Stimulated activated CD8-positive, alpha-beta memory T cell treated with anti-CD3 and anti-CD28 coated beads, Interleukin-12 subunit alpha, Interleukin-12 subunit beta, amount 100 ng/mL, for 24 hours (primary cell): ENCODE measurements around the gene CRTC3.
"Not testable (repeated sequence)": the region's sequence is repeated elsewhere in the genome, so short reads cannot be mapped to it uniquely, and the experiment has no call there.

Experiments
- DNase-seq: peaks from one replicate; pipeline ENCODE4 v3.0.0-alpha.2; 2020; ENCODE audit errors: extremely low read depth

CRTC3 gene, protein sequence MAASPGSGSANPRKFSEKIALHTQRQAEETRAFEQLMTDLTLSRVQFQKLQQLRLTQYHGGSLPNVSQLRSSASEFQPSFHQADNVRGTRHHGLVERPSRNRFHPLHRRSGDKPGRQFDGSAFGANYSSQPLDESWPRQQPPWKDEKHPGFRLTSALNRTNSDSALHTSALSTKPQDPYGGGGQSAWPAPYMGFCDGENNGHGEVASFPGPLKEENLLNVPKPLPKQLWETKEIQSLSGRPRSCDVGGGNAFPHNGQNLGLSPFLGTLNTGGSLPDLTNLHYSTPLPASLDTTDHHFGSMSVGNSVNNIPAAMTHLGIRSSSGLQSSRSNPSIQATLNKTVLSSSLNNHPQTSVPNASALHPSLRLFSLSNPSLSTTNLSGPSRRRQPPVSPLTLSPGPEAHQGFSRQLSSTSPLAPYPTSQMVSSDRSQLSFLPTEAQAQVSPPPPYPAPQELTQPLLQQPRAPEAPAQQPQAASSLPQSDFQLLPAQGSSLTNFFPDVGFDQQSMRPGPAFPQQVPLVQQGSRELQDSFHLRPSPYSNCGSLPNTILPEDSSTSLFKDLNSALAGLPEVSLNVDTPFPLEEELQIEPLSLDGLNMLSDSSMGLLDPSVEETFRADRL

GRCh38 chr15:90529371-90530249, at the start of gene CRTC3:
CRTC3 (plus strand) TSS chr15:90529923; CDS start chr15:90530072, 149 bp downstream.
- DNase-seq: no peak

DNA sequence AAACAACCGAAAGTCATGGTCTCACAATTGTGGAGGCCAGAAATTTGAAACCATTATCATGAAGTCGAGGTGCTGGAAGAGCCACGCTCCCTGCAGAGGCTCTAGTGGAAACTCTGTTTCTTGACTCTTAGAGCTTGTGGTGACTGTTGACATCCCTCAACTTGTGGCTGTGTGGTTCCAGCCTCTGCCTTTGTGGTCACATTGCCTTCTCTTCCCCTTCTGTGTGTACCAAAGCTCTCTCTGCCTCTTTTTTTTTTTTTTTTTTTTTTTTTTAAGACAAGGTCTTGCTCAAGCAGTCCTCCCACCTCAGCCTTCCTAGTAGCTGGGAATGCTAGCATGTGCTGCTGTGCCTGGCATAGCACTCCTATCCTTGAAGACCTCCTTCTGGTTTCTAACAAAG, 48.7 kb upstream of the CRTC3 start:
- DNase-seq: no peak

GRCh38 chr15:90482124-90483011, 47.4 kb upstream of the CRTC3 start:
- DNase-seq: no peak

DNA sequence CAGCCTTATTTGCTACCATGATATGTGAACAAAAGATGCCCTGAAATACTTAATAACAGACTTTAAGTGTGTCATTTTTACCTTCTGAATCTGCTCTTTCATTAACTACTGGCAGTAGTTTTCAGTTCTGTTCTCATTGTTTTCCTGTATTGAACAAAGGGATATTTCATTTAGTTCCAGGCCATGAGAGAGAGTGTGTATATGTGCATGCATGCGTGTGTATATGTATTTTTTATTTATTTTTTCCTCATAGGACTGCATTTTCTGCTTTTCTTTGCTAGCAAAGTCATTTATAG, 46.8 kb upstream of the CRTC3 start:
- no peak for DNase-seq

DNA sequence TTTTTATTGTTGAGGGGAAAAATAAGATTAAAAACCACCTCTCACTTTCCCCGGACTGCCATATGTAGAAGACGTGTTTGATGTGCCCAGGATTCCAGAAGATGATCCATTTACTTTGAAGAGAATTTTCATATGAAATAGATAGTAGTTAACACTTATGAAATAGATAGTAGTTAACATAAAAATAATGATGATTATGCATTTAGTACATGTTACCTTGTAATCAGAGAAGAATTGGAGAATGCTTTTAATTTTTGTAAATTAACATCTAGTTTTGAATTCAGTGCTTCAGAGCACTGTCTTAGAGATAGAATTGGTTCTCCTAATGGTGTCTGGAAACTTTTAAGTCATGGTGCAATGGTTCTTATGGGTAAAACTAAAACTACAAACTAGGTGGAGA, 46.1 kb upstream of the CRTC3 start:
- no peak for DNase-seq

GRCh38 chr15:90487186-90487585, 42.5 kb upstream of the CRTC3 start:
- DNase-seq: no peak

DNA sequence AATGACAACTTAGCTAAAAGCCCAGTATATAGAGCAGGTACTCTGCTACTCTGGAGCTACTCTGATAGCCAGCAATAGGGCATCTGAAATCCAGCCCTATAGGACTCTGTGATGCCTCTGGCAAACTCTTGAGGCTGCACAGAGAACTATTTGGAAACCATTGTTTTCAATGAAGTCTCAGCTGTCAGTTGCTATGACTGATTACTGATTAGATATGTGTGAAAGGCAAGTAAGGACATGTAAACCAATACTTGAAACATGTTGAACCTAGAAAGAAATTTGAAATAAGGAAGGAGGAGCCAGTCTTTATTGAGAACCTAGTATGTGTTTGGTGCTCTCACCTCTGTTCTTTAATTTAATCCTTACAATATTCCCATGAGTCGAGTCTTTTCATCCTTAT, 40.2 kb upstream of the CRTC3 start:
- no peak for DNase-seq

DNA sequence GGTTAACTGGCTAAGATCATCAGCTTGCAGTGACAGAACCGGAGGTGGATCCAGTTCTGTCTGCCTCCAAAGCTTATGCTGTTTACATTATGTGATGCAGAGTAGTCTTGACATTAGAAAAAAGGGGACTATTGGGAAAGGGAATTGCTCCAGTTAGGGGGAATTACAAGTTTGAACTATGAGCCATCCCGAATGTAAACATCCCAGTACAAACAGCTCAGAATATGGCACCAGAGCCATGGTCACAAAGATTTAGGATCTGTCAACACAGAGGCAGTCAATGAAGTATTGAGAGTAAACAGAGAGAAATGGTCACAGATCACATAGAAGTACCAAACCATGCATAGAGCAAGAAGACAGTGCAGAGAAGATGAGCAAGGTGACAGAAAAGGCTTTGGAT, 39.8 kb upstream of the CRTC3 start:
- DNase-seq: no peak

- no peak for DNase-seq
Observed at GRCh38 chr15:90493647-90494046, 36.1 kb upstream of the CRTC3 start.

DNA sequence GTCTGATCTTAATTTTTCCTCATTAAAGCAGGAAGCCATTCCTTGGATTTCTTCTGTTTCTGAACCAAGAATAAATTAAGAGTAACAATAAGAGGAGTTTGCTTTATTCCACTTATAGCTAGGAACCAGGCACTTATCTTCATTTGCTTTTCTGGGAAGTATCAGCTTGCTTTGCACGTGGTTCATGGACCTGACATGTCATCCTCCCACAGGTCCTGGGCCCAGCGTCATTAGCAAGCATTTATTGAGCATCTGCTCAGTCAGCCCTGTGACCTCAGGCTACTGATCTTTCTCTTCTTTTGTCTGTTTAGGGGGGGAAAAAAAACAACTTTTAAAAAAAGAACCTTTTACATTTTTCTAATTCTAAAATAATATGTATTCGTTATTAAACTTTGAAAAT, 34.7 kb upstream of the CRTC3 start:
- no peak for DNase-seq

- no peak for DNase-seq
Observed at GRCh38 chr15:90496791-90497190, 32.9 kb upstream of the CRTC3 start.

GRCh38 chr15:90497376-90497775, 32.3 kb upstream of the CRTC3 start:
- no peak for DNase-seq

GRCh38 chr15:90497912-90498311, 31.8 kb upstream of the CRTC3 start:
- DNase-seq: no peak

GRCh38 chr15:90500171-90500570, 29.6 kb upstream of the CRTC3 start:
- DNase-seq: no peak

DNA sequence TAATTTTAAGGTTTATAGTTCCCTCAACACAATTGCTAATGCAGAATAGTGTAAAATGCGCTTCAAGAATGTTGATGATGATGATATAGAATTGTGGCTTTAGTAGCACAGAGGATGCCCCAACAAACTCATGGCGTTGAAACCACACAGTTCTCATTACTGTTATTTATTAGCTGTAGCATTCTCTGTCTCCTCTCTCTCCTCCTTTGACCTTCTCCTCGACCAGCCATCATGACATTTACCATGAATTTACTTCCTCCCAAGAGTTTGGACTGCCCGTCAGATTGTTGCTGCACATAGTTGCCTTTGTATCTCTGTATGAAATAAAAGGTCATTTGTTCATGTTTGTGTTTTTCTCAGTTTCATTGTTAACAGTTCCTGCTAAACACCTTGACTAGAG, 27.8 kb upstream of the CRTC3 start:
- DNase-seq: no peak

GRCh38 chr15:90510781-90511180, 18.9 kb upstream of the CRTC3 start:
- not testable (repeated sequence) for DNase-seq

DNA sequence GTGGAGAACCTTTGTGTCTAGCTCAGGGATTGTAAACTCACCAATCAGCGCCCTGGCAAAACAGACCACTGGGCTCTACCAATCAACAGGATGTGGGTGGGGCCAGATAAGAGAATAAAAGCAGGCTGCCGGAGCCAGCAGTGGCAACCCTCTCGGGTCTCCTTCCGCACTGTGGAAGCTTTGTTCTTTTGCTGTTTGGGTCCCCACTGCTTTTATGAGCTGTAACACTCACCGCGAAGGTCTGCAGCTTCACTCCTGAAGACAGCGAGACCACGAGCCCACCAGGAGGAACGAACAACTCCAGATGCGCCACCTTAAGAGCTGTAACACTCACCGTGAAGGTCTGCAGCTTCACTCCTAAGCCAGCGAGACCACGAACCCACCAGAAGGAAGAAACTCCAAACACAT, 18.5 kb upstream of the CRTC3 start:
- not testable (repeated sequence) for DNase-seq

DNA sequence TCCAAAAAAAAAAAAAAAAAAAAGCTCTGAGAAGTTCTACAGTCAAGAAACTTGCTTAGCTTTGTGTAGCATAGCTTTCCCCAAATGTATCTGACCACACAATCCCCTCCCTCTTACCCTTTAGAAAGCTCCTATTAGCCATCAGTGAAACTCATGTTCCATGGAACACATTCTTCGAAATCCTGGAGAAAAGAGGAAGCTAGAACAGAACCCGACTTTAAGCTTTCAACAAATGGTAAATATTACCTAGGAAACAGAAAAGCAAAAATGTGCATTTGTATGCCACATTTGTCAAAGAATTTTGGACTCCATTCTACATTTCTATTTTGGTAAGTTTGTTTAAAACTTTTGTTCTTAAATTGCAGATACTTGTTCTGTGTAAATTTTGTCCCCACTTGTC, 17.4 kb upstream of the CRTC3 start:
- no peak for DNase-seq

- DNase-seq: no peak
Observed at GRCh38 chr15:90512981-90513380, 16.7 kb upstream of the CRTC3 start.

DNA sequence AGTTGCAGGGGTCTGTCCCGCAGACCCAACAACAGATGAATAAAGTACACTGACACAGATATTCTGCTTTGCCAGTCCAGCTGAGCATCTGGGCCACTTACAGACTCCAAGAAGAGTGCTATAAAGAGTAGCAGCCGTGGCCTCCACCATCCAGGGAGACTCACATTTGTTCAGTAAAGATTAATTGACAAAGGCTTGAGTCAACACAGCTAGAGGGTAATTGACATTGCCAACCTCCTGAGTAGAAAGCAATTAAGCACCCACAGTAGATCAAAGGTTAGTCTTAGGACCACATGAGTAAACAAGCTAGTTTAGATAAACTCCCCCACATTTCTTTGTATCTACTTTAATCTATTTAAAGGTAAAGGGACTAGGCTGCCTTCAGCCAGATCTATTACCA, 16.3 kb upstream of the CRTC3 start:
- DNase-seq: no peak

- not testable (repeated sequence) for DNase-seq
Observed at GRCh38 chr15:90513893-90514292, 15.8 kb upstream of the CRTC3 start.

DNA sequence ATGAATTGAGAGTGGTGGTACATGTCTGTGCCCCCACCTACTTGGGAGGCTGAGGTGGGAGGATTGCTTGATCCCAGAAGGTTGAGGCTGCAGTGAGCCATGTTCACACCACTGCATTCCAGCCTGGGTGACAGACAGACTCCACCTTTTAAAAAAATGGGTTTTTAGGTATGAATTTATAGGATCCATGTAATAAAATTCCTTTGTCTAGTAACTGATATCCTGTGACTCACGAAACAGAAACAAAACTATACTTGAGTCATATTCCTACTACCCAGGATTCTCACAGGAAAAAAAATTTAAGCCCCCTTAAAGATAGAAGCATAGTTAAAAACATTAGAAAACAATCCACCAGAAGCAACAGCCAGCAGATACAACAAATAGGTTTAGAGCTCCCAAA, 10.0 kb upstream of the CRTC3 start:
- no peak for DNase-seq
